Measurements from ENCODE around the gene ADAT1. TPM values are rescaled to one million over a fixed set of nuclear protein-coding genes. Genes with fewer than 3 reads are reported as not detected.
"Not testable (repeated sequence)": the region's sequence is repeated elsewhere in the genome, so short reads cannot be mapped to it uniquely, and the experiment has no call there.

ADAT1 gene
- total and polyA plus RNA-seq, 8 donors, result 39.1 to 57.4 (median 51.7) TPM

- Histone ChIP-seq H3K27me3 (no peaks in the 10 kb centered on the region), H3K4me1 (no peaks in the 10 kb centered on the region), H3K4me3 (no peak overlapping the region), H3K27ac (peak overlapping the region in 1 of 2 donors; percentile 30), H3K36me3 (peaks cover 0 to 34% of the 10 kb centered on the region in 2 donors), H3K9me3 (no peaks in the 10 kb centered on the region)
- intact Hi-C loops (cut with DNase I), result no loop called here
- DNase-seq (no peak), ATAC-seq (no peak)
- TF ChIP-seq CTCF (IDR thresholded peaks at IDR 0.05), result no peak
Measured at GRCh38 chr16:75593825-75594820, 29.0 kb downstream of the ADAT1 start.

GRCh38 chr16:75593308-75593707 lies 29.8 kb downstream of the ADAT1 start:
- H3K27ac ChIP-seq, result no peak overlapping the region
- H3K4me1 ChIP-seq, result no peaks in the 10 kb centered on the region

GRCh38 chr16:75591927-75592326 lies 31.2 kb downstream of the ADAT1 start:
- H3K9me3 ChIP-seq; H3K4me3 ChIP-seq; H3K4me1 ChIP-seq; H3K27me3 ChIP-seq; intact Hi-C loops (cut with DNase I); ATAC-seq; DNase-seq: not testable (repeated sequence)
- Histone ChIP-seq H3K36me3 (peaks cover 0 to 20% of the 10 kb centered on the region in 2 donors), H3K27ac (peak overlapping the region in 1 of 2 donors; percentile 19)

More at GRCh38 chr16:75593308-75593707, 29.8 kb downstream of the ADAT1 start:
- Histone ChIP-seq H3K4me3 (no peak overlapping the region), H3K36me3 (peaks cover 0 to 26% of the 10 kb centered on the region in 2 donors), H3K9me3 (no peaks in the 10 kb centered on the region), H3K27me3 (no peaks in the 10 kb centered on the region)
- TF ChIP-seq CTCF (IDR thresholded peaks at IDR 0.05), result no peak
- no peak for DNase-seq
- intact Hi-C loops (cut with DNase I), result no loop called here
- no peak for ATAC-seq

GRCh38 chr16:75590920-75591843 lies 31.9 kb downstream of the ADAT1 start:
- Histone ChIP-seq H3K4me1 (no peaks in the 10 kb centered on the region), H3K4me3 (no peak overlapping the region)
- ATAC-seq, result peak; percentile 85

More at GRCh38 chr16:75590920-75591843, 31.9 kb downstream of the ADAT1 start:
- intact Hi-C loops (cut with DNase I), result no loop called here
- Histone ChIP-seq H3K9me3 (no peaks in the 10 kb centered on the region), H3K36me3 (peaks cover 0 to 21% of the 10 kb centered on the region in 2 donors), H3K27ac (peak overlapping the region; percentile 1 to 69), H3K27me3 (no peaks in the 10 kb centered on the region)
- TF ChIP-seq CTCF (IDR thresholded peaks at IDR 0.05), result no peak
- DNase-seq, result peak in 3 of 4 donors; percentile 57 to 90 (median 81)

All from left lung (tissue), 10 donors.